ENCODE data around the gene PIK3C2B. TPM values are rescaled to one million over a fixed set of nuclear protein-coding genes. Genes with fewer than 3 reads are reported as not detected.
"Not testable (repeated sequence)": the region's sequence is repeated elsewhere in the genome, so short reads cannot be mapped to it uniquely, and the experiment has no call there.

The PIK3C2B gene
- total RNA-seq, 5 donors from 2014 or later (not counting 1 experiment from before 2014, with no cell fraction given) = 33.4 to 44.1 (median 36.0) TPM

DNA sequence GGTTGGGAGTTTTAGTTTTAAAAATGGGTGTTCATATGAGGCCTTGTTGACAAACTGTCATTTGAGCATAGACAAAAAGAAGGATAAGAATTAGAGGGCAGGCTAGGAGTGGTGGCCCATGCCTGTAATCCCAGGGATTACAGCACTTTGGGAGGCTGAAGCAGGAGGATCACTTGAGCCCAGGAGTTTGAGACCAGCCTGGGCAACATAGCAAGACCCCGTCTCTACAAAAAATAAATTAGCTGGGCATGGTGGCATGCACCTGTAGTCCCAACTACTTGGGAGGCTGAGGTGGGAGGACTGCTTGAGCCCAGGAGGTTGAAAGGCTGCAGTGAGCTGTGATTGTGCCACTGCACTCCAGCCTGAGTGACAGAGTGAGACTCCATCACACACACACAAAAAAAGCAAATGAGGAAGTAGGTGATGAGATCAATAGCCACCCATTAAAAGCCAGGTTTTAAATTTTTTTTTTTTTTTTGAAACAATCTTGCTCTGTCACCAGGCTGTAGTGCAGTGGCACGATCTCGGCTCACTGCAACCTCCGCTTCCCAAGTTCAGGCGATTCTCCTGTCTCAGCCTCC is 27.4 kb upstream of the PIK3C2B start:
- DNase-seq; H3K27me3 Mint-ChIP-seq; H3K27me3 ChIP-seq (replicated peaks in 1 of 2; ENCODE audit: control insufficient read depth in 2 of 2, extremely low read depth in 1 of 2, insufficient read depth in 2 of 2, low read length in 1 of 2); H3K9me3 Mint-ChIP-seq; ATAC-seq (replicated peaks in 1 of 4); H3K9me3 ChIP-seq: not testable (repeated sequence)
- peaks cover 0 to 43% of the 10 kb centered on the region in 2 donors for H3K36me3 ChIP-seq (ENCODE audit: control insufficient read depth in 2 of 2, extremely low read depth in 1 of 2, insufficient read depth in 1 of 2, low read length in 1 of 2)
- CTCF ChIA-PET = interaction anchor here (0.6 to 1.7 kb wide), 4 partner anchors 15 to 123 kb away, joined by 4 to 8 read pairs (median 6); no protein-coding TSS in a partner anchor
- POLR2A ChIA-PET = interaction anchor here in 1 of 2 donors (0.6 kb wide), 2 partner anchors 16 to 25 kb away, joined by 3 to 4 read pairs; no protein-coding TSS in a partner anchor
- peaks cover 46% of the 10 kb centered on the region for H3K36me3 Mint-ChIP-seq
- peaks cover 75 to 85% (median 75%) of the 10 kb centered on the region in 3 donors for H3K4me1 Mint-ChIP-seq
- peak overlapping the region; percentile 85 for H3K27ac Mint-ChIP-seq
- H3K4me3 Mint-ChIP-seq = peak overlapping the region in 2 of 3 donors; percentile 32 to 49
- H3K27ac ChIP-seq (ENCODE audit: low read length) = peak overlapping the region; percentile 55
- WGBS (ENCODE audit: insufficient coverage) = 86% methylated on average over 1 of the region's 5 CpGs
- peak overlapping the region in 1 of 2 donors; percentile 23 for H3K4me3 ChIP-seq (ENCODE audit: control insufficient read depth in 1 of 2, extremely low read depth in 1 of 2, low read length in 1 of 2)
- H3K4me1 ChIP-seq (ENCODE audit: control insufficient read depth in 1 of 2, extremely low read depth in 1 of 2, insufficient read depth in 2 of 2, low read length in 2 of 2) = peaks cover 55 to 83% of the 10 kb centered on the region in 2 experiments

DNA sequence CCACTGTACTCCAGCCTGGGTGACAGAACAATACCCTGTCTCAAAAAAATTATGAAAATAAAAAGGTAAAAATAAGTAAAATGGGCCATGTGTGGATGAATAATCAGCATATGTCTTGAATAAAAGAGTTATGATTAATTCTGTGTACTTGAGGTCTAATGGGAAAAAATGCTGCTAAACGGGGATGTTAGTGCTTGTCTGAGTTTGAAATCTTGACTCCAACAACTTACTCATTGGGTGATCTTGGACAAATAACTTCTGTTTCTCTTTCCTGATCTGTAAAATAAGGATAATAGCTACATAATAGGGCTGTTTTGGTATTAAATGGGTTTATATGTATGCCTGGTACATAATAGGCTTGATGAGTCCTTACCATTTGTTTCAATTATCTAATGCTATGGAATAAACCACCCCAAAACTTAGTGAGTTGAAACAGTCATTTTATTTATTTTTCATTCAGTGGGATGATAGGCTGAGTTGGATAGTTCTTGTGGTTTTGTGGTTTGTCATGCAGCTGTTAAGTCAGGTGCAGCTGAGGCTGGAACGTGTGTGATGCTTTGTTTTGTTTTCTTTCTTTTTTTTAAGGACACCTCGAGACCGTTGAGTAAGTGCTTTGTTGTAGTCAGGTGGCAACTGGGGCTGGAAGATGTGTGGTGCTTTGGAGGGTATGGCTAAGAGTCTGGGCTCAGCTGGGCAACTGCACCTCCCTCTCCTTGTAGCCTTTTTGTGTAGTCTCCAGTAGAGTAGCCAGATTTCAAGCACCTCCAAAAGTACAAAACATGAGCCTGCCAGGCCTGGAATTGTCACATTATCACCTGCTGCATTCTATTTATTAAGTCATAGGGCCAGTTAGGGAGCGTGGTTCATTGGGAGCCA is 26.5 kb upstream of the PIK3C2B start:
- H3K36me3 Mint-ChIP-seq = peaks cover 41% of the 10 kb centered on the region

DNA sequence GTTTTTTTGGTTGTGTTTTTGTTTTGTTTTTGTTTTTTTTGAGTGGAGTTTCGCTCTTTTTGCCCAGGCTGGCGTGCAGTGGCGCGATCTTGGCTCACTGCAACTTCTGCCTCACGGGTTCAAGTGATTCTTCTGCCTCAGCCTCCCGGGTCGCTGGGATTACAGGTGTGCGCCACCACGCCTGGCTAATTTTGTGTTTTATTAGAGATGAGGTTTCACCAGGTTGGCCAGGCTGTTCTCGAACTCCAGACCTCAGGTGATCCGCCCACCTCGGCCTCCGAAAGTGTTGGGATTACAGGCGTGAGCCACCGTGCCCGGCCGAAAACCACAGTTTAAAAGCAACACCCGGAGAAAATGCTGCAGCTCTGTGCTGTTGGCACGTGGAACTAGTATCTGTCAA is 22.8 kb upstream of the PIK3C2B start:
- H3K4me1 ChIP-seq (ENCODE audit: control insufficient read depth in 1 of 2, extremely low read depth in 1 of 2, insufficient read depth in 2 of 2, low read length in 2 of 2) = peaks cover 62 to 76% of the 10 kb centered on the region in 2 experiments
- not testable (repeated sequence) for H3K9me3 Mint-ChIP-seq; H3K27me3 ChIP-seq (replicated peaks in 1 of 2; ENCODE audit: control insufficient read depth in 2 of 2, extremely low read depth in 1 of 2, insufficient read depth in 2 of 2, low read length in 1 of 2); H3K27ac Mint-ChIP-seq; H3K4me3 Mint-ChIP-seq; ATAC-seq (replicated peaks in 1 of 4); H3K27me3 Mint-ChIP-seq; H3K9me3 ChIP-seq
- H3K27ac ChIP-seq (ENCODE audit: low read length) = peak overlapping the region; percentile 93
- ChIA-PET POLR2A (interaction anchor here (0.6 to 2.5 kb wide), 4 partner anchors 11 to 725 kb away, joined by 3 to 43 read pairs (median 4); no protein-coding TSS in a partner anchor), CTCF (interaction anchor here in 1 of 2 donors (0.9 to 3.6 kb wide), 3 partner anchors 8 to 107 kb away, joined by 3 to 63 read pairs (median 4); no protein-coding TSS in a partner anchor)
- peaks cover 22% of the 10 kb centered on the region for H3K36me3 Mint-ChIP-seq
- 16% methylated on average over 14 of the region's 19 CpGs for WGBS (ENCODE audit: insufficient coverage)
- H3K4me3 ChIP-seq (ENCODE audit: control insufficient read depth in 1 of 2, extremely low read depth in 1 of 2, low read length in 1 of 2) = peak overlapping the region; percentile 83 to 97
- H3K36me3 ChIP-seq (ENCODE audit: control insufficient read depth in 2 of 2, extremely low read depth in 1 of 2, insufficient read depth in 1 of 2, low read length in 1 of 2) = peaks cover 0 to 16% of the 10 kb centered on the region in 2 donors
- peaks cover 67 to 81% (median 71%) of the 10 kb centered on the region in 3 donors for H3K4me1 Mint-ChIP-seq
- peak in 1 of 35 experiments; percentile 20 for DNase-seq

More for the DNA sequence above, 26.5 kb upstream of the PIK3C2B start:
- peak overlapping the region; percentile 49 for H3K27ac ChIP-seq (ENCODE audit: low read length)
- Mint-ChIP-seq H3K9me3 (peaks cover 0 to 6% (median 0%) of the 10 kb centered on the region in 3 donors), H3K27ac (peak overlapping the region; percentile 91 to 92), H3K4me3 (peak overlapping the region in 2 of 3 donors; percentile 59 to 67), H3K27me3 (no peaks in the 10 kb centered on the region), H3K4me1 (peaks cover 69 to 81% (median 71%) of the 10 kb centered on the region in 3 donors)
- H3K36me3 ChIP-seq (ENCODE audit: control insufficient read depth in 2 of 2, extremely low read depth in 1 of 2, insufficient read depth in 1 of 2, low read length in 1 of 2) = peaks cover 0 to 35% of the 10 kb centered on the region in 2 donors
- DNase-seq (peak; percentile 23 to 87 (median 60)), ATAC-seq (replicated peaks in 1 of 4) (peak; percentile 70 to 75 (median 72))
- no CpG with 5 or more reads among the region's 5 CpGs for WGBS (ENCODE audit: insufficient coverage)
- POLR2A ChIA-PET = interaction anchor here (0.5 to 1.5 kb wide), 7 partner anchors 10 to 43 kb away, joined by 3 to 9 read pairs (median 4); no protein-coding TSS in a partner anchor
- H3K4me3 ChIP-seq (ENCODE audit: control insufficient read depth in 1 of 2, extremely low read depth in 1 of 2, low read length in 1 of 2) = peak overlapping the region in 1 of 2 donors; percentile 23
- peaks cover 52 to 73% of the 10 kb centered on the region in 2 experiments for H3K4me1 ChIP-seq (ENCODE audit: control insufficient read depth in 1 of 2, extremely low read depth in 1 of 2, insufficient read depth in 2 of 2, low read length in 2 of 2)
- no peaks in the 10 kb centered on the region for H3K9me3 ChIP-seq
- H3K27me3 ChIP-seq (replicated peaks in 1 of 2; ENCODE audit: control insufficient read depth in 2 of 2, extremely low read depth in 1 of 2, insufficient read depth in 2 of 2, low read length in 1 of 2) = no peaks in the 10 kb centered on the region
- CTCF ChIA-PET = interaction anchor here in 1 of 2 donors (1.2 to 1.7 kb wide), 2 partner anchors 14 to 18 kb away, joined by 7 to 8 read pairs; no protein-coding TSS in a partner anchor

DNA sequence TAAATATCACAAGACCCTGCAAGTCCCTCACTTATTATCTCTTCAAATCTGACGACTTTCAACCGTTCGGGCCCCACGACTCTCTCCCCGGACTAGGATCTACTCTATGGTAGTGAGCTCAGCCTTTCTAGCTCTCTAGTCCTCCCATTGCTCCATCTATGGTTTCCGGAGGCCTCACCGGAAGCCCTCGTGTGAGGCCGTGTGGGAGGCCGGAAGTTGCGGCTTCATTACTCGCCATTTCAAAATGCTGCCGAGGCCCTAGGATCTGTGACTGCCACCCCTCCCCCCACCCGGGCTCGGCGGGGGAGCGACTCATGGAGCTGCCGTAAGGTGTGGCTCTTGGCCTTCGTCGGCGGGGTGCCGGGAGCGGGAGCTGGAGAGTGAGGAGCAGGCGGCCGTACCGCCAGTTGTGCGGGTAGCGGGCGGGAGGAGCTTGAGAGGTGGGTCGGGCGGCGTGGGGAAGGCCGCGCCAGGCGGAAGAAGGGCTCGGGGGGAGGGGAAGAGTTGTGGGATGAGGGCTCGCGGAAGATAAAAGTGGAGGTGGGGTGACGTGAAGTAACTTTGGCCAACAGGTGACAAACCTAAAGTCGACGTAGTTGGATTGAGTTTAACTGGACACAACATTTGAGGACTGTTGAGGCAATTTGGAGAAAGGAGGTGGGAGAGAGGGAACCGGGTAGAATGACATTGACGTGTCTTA is 21.7 kb upstream of the PIK3C2B start, which contains the start of gene MDM4:
Gene MDM4, plus strand, starts transcription at position 227 of the 700 bp plus-strand sequence. CDS start 9,113 bp downstream, outside the sequence.
- Mint-ChIP-seq H3K27me3 (no peaks in the 10 kb centered on the region), H3K36me3 (peaks cover 19% of the 10 kb centered on the region), H3K4me3 (no peak within 1 kb of the TSS), H3K27ac (no peak within 1 kb of the TSS), H3K9me3 (no peaks in the 10 kb centered on the region), H3K4me1 (peaks cover 67 to 78% (median 69%) of the 10 kb centered on the region in 3 donors)
- ChIA-PET POLR2A (interaction anchor here (0.5 to 2.5 kb wide), 13 partner anchors 10 to 890 kb away, joined by 3 to 43 read pairs (median 3); partner anchors contain the start of genes ATP2B4 (in 1 of the 2) and PIK3C2B (in 1 of the 2)), CTCF (interaction anchor here (0.5 to 3.6 kb wide), 16 partner anchors 9 to 291 kb away, joined by 3 to 63 read pairs (median 4); partner anchors contain the start of gene PIK3C2B (in 1 of the 2))
- Histone ChIP-seq H3K4me3 (ENCODE audit: control insufficient read depth in 1 of 2, extremely low read depth in 1 of 2, low read length in 1 of 2) (peak within 1 kb of the TSS; percentile 83 to 97), H3K27ac (ENCODE audit: low read length) (peak within 1 kb of the TSS; percentile 93), H3K27me3 (replicated peaks in 1 of 2; ENCODE audit: control insufficient read depth in 2 of 2, extremely low read depth in 1 of 2, insufficient read depth in 2 of 2, low read length in 1 of 2) (no peaks in the 10 kb centered on the region), H3K36me3 (ENCODE audit: control insufficient read depth in 2 of 2, extremely low read depth in 1 of 2, insufficient read depth in 1 of 2, low read length in 1 of 2) (peaks cover 0 to 16% of the 10 kb centered on the region in 2 donors), H3K4me1 (ENCODE audit: control insufficient read depth in 1 of 2, extremely low read depth in 1 of 2, insufficient read depth in 2 of 2, low read length in 2 of 2) (peaks cover 58 to 70% of the 10 kb centered on the region in 2 experiments), H3K9me3 (no peaks in the 10 kb centered on the region)
- DNase-seq (peak; percentile 87 to 95 (median 90)), ATAC-seq (replicated peaks in 1 of 4) (peak; percentile 76 to 89 (median 87))
- WGBS (ENCODE audit: insufficient coverage) = under 1% methylated on average over 37 of the region's 43 CpGs

DNA sequence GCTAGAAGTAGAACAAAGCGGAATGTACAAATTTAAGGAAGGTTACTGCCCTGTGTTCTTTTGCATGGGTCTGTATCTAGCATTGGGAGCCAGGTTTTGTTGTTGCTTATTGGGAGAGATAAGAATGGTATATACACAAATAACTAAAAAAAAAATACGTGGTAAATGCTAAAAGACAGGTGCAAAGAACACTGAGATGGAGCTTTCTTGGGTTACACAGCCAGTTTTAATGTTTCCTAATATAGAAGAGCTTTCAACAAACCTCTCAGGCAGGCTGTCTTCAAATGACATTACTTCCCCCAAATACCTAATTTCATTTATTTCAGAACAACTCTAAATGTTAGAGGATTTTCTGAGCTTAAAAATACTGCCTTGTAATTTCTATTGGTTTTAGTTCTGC is 20.2 kb upstream of the PIK3C2B start:
- H3K27ac Mint-ChIP-seq = peak overlapping the region; percentile 35 to 55

More for the DNA sequence above, 20.2 kb upstream of the PIK3C2B start:
- ATAC-seq (replicated peaks in 1 of 4) = no peak
- H3K36me3 Mint-ChIP-seq = peaks cover 14% of the 10 kb centered on the region
- no peaks in the 10 kb centered on the region for H3K9me3 ChIP-seq
- H3K27me3 ChIP-seq (replicated peaks in 1 of 2; ENCODE audit: control insufficient read depth in 2 of 2, extremely low read depth in 1 of 2, insufficient read depth in 2 of 2, low read length in 1 of 2) = no peaks in the 10 kb centered on the region
- CTCF ChIA-PET = interaction anchor here (0.6 to 3.6 kb wide), 6 partner anchors 8 to 45 kb away, joined by 3 to 63 read pairs (median 5); no protein-coding TSS in a partner anchor
- H3K4me1 Mint-ChIP-seq = peaks cover 58 to 67% (median 61%) of the 10 kb centered on the region in 3 donors
- no peak for DNase-seq
- POLR2A ChIA-PET = interaction anchor here (0.6 to 0.8 kb wide), 3 partner anchors 8 to 17 kb away, joined by 3 to 5 read pairs (median 4); no protein-coding TSS in a partner anchor
- peaks cover 45 to 59% of the 10 kb centered on the region in 2 experiments for H3K4me1 ChIP-seq (ENCODE audit: control insufficient read depth in 1 of 2, extremely low read depth in 1 of 2, insufficient read depth in 2 of 2, low read length in 2 of 2)
- H3K4me3 ChIP-seq (ENCODE audit: control insufficient read depth in 1 of 2, extremely low read depth in 1 of 2, low read length in 1 of 2) = no peak overlapping the region
- H3K4me3 Mint-ChIP-seq = peak overlapping the region in 2 of 3 donors; percentile 17 to 31
- peak overlapping the region; percentile 92 for H3K27ac ChIP-seq (ENCODE audit: low read length)
- H3K36me3 ChIP-seq (ENCODE audit: control insufficient read depth in 2 of 2, extremely low read depth in 1 of 2, insufficient read depth in 1 of 2, low read length in 1 of 2) = peaks cover 0 to 16% of the 10 kb centered on the region in 2 donors
- no peaks in the 10 kb centered on the region for H3K27me3 Mint-ChIP-seq
- WGBS (ENCODE audit: insufficient coverage) = no CpG with 5 or more reads among the region's 2 CpGs
- no peaks in the 10 kb centered on the region for H3K9me3 Mint-ChIP-seq
